ENCODE measurements around the gene PEX16.
"Not testable (repeated sequence)": the region's sequence is repeated elsewhere in the genome, so short reads cannot be mapped to it uniquely, and the experiment has no call there.

Gene PEX16

DNA sequence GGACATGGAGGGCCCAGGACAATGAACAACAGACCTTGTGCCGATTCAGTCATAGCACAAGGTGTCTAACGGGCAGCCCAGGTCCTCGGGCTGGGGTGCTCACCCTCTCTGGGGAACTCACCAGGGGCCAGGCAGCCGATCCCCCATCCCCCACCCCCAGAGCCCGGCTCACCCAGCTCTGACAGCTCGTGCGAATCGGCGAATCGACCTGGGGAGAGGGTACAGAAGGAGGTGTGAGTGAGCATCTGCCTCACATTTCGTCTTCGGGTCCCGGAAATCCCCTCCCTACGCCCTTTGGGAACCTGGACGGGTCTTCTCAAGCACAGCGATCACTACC, 423 bp downstream of the PEX16 start:
- DNase-seq, result no peak

DNA sequence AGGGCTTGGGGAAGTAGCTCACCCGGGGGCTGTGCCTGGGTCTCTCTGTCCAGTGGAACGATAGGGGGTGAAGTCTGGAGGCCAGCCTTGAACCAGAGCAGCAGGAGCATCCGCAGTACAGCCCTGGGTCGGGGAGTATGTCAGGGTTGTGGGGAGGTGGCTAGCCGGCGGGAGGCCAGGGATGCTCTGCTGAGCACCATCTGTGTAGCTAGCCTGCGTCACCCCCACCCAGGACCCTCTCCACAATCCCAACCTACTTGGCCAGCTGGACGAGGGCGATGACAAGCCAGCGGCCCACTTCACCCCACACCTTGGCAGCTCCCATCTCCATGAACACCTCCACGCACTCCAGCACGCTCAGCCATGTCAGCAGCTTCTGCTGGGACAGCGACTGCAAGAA, 2.2 kb downstream of the PEX16 start:
- DNase-seq, result no peak

DNA sequence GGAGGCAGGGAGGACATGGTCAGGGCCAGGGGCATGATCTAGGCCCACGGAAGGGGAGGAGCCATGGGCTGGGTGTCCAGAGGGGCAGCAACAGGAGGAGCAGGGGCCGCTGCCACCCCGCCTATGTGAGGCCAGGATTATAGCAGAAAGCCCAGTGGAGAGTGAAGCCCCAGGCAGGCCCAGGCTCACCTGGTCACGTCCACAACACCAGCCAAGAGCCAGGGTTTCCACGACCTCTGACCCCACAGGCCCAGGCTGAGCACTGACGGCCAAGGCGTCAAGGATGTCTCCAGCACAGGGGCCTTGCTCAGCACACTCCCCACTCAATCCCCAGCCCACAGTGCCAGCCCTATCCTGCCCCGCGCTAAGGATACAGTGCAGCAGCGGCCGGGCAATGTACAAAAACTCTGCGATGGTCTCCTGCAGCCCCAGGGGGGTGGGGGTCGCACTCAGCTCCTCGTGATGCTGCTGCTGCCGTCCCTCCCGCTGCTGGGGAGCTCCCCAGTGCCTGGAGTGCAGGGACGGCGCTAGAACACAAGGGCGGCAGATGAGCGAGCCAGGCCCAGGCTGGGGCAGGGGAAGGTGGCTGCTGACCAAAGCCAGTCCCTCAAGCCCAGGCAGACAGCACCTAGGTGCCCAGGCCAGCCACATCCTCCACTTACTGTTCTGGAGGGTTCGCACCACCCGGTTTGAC, 3.6 kb downstream of the PEX16 start:
- no peak for DNase-seq

DNA sequence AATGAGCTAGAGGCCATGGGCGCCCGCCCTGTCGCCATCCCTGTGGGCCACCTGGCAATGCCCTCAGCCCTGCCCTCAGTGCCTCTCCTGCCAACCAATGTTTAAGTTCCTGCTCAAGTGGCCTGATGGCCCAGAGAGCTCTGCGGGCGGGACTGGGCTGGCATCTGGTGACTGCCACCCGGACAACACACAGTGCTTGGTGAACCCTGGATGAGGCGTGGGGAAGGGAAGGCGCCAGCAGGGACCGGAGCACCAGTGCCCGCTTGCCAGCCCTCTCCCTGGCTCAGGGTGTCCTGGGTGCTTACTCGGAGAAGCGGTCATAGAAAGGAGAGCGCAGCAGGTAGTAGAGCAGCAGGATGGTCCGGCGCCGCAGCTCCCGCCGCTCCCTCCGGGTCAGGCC, 4.2 kb downstream of the PEX16 start:
- DNase-seq, result no peak

DNA sequence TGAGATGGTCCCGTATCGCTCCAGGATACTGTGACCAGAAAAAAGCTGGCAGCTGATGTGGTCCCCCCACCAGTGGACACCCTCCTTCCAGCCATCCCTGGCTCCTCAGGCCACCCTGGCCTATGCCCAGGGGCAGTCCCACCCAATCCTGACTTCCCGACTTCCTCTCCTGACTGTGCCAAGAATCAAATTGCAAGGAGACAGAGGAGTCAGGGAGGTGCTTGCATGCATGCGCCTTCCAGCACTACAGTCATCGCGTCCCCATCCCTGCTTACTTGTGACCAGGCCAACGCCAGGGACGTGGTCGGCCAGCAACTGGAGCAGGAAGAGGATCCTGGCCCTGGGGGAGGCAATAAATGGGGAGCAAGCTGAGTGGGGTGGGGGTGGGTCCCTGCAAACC, 7.1 kb downstream of the PEX16 start:
- no peak for DNase-seq

DNA sequence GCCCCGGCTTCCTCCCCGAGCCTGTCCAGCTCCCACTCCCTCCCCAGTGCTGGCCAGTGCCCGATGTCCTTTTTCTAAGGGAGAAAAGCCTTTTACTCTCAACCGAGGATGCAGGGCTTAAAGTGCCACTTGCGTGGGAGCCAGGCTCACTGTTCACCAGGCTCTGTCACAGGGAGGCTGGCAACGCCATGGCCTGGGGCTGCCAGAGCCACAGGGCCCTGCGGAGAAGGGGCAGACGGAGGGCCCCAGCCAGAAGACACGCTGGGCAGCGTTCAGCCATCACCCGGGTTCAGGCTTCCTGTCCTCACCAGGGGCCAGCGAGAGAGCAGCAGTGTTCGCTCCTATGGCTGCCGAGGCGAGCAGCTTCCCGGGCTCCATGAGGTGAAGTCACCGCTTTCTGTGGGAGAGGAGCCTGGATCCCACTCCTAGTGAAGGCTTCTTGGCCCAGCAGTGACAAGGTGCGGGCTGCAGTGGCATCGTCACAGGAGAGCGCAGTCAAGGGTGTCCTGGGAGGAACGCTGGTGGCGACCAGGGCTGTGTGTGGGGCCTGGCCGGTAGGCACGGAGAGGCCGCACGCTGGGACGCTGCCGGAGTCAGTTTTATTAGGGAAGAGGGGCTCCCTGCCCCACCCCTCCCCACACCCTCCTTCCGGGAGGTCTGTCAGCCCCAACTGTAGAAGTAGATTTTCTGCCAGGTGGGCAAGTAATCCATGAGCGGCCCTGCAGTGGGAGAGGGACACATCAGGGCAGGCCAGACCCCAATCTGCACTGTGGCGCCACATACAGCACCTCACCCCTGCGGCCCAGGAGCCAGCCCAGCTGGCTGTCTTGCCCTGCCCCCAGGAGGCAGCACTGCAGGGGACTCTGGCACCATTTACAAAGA, 7.8 kb downstream of the PEX16 start:
- DNase-seq, result no peak

DNA sequence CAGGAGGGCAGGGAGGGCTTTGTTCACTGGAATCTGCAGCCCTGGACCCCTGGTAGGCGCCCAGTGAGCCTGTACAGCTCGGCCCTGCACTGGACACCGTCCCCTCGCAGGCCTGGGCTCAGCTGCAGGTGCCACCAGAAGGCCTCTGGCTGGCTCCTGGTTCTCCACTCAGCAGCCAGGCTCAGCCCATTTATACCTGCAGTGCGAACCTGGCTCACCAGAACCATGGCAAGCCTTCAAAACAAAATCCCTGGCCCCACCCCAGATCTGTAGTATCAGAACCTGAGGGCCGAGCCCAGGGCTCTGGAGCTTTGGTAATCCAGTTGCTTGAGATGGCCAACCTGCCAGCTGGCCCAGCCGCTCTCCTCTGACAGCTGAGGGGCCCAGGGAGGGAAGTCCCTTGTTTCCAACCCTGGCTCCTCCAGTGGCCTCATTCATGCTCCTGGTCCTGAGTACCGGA, 9.7 kb downstream of the PEX16 start:
- no peak for DNase-seq

DNA sequence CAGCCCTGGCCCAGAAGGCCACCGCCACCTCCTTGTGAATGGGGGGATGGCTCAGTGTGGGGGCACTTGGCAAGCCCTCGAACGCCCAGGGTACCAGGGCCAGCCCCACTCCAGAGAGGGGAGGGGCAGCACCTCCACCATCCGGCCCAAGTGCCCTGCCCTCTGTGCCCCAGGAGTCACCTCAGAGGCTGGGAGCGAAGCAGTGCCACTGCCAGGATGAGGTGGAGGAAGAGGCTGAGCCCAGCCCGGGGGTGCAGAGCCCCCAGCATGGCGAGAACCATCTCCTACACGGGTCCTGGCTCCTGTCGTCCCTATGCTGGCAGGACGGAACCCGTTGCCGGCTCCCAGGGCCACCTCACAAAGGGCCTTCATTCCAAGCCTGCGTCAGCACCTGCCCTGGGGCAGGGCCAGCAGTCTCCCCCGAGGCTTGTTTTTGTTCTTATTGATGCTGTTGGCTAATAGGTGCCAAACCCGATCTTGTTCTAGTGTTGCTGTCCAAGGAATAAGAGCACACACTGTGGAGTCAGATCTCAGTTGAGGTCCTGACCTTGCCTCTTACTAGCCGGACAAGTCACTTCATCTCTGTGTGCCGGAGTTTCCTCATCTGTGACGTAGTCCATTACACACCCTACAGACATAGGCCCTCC, 10.6 kb downstream of the PEX16 start, which contains the start of gene FREY1:
TSS of gene FREY1 (minus strand) at position 307 of the 647 bp plus-strand sequence. CDS start at position 281, 26 bp downstream.
- DNase-seq, result no peak

DNA sequence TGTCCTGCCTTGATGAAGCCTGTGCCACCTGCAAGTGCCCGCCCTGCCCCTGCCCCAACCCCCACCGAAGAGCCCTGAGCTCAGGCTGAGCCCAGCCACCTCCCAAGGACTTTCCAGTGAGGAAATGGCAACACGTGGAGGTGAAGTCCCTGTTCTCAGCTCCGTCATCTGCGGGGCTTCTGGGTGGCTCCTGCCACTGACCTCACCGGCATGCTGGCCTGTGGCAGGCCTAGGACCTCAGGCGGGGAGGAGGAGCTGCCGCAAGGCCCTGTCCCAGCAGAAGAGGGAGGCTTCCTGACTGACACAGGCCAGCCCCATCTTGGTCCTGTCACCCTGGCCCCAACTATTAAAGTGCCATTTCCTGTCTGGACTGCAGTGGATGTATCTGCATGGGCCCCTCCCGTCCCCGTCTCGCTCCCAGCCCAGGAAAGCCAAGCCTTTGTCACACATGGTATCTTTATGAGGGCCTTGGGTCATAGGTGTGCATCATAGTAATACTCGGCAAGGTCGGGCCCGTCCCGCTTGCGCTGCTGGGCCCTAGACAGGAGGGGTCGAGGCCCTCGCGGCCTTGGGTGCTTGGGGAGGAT, 11.5 kb downstream of the PEX16 start:
- no peak for DNase-seq

DNA sequence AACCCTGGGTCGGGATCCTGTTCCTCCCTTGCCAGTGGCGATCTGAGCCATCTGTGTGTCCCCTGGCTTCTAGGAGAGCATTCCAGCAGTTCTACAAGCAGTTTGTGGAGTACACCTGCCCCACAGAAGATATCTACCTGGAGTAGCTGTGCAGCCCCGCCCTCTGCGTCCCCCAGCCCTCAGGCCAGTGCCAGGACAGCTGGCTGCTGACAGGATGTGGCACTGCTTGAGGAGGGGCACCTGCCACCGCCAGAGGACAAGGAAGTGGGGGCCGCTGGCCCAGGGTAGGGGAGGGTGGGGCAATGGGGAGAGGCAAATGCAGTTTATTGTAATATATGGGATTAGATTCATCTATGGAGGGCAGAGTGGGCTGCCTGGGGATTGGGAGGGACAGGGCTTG, 12.1 kb downstream of the PEX16 start:
- not testable (repeated sequence) for DNase-seq

DNA sequence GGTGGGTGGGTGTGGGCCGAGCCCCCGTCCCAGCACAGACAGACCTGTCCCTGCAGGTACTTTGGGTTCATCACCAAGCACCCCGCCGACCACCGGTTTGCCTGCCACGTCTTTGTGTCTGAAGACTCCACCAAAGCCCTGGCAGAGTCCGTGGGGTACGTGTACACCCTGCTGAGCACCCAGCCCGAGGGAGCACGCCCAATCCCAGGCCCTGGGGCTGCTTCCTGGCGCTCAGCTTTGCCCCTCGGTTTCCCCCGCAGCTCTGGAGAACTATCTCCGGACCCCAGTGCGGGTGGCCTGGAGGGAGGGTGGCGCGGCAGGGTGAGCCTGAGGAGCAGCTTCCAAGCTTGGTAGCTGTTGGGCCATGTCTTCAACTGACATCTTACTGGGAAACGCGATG, 12.6 kb downstream of the PEX16 start:
- no peak for DNase-seq

DNA sequence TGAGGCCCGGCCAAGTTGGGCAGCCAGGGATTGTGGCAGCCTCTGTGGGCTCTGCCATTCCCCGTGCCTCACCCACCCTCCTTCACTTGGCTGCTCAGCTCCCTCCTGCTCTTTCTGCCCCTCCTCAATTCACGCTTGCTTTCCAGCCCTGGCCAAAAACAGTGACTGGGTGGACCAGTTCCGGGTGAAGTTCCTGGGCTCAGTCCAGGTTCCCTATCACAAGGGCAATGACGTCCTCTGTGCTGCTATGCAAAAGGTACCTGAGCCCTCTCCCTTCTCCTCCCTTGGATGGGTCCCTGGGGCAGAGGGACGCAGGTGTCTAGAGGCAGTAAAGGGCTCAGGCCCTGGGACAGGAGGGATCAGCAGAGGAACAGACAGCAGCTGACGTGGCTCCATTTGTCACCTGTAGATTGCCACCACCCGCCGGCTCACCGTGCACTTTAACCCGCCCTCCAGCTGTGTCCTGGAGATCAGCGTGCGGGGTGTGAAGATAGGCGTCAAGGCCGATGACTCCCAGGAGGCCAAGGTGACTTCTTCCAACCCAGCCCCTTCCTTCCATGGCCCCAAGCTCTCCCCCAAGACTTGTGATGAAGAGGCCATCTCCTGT, 13.3 kb downstream of the PEX16 start:
- DNase-seq, result no peak

DNA sequence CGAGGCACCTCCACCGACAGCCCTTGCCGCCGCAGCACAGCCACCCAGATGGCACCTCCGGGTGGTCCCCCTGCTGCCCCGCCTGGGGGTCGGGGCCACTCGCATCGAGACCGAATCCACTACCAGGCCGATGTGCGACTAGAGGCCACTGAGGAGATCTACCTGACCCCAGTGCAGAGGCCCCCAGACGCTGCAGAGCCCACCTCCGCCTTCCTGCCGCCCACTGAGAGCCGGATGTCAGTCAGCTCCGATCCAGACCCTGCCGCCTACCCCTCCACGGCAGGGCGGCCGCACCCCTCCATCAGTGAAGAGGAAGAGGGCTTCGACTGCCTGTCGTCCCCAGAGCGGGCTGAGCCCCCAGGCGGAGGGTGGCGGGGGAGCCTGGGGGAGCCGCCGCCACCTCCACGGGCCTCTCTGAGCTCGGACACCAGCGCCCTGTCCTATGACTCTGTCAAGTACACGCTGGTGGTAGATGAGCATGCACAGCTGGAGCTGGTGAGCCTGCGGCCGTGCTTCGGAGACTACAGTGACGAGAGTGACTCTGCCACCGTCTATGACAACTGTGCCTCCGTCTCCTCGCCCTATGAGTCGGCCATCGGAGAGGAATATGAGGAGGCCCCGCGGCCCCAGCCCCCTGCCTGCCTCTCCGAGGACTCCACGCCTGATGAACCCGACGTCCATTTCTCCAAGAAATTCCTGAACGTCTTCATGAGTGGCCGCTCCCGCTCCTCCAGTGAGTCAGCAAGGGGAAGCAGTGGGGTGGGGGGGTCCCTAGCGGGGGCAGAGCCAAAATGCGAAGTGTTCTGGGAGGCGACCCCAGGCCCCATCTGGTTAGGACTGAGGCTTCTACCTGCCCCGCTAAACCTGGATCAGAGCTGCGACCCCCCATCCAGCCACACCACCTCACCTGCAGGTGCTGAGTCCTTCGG, 15.0 kb downstream of the PEX16 start:
- DNase-seq, result no peak

DNA sequence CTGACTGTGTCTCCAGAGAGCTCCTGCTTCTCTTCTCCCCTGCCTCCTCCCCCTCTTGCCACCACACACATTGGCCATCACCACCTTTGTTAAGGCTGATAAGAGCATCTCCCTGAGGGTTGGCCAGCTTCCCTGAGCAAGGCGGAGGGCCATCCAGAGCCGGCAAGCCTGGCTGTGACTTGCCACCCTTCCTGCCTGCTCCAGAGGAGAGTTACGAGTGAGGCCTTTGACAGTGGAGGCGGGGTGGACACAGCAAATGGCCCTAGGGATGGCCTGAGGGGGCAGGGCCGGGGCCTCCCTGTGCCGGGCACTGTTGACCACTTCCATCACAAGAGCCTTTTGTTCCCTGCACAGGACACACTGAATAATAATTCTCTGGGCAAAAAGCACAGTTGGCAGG, 16.1 kb downstream of the PEX16 start:
- no peak for DNase-seq

DNA sequence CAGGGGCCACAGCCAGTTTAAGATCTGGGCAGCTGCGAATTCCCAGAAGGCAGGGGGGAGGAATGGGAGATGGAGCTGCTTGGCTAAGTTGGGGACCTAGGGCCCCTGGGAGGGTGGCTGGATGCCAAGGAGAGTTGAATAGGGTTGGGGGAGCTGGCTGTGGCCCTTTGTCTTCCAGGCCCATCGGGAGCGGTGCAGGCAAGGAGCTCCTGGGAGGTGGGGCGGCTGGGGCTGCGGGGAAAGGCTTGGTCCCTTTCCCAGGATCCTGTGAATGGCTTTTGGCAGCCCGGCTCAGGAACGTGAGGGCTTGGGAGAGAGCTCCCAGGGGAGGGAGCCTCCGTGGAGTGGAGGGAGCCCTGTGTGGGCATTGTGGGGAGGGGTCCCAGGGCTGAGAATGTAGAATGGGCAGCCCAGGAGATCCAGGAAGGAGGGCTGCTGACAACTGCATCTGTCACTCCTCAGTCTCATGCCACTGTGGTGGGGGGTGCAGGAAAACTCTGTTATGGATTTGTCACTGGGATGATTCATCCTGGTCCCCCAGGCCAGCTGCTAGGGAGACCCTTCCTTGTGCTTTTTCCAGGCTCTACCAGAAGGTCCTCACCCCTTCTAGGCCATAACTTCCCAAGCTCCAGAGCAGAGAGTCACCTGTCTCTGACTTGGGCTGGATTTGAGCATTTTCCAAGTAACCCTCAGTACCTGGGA, 16.6 kb downstream of the PEX16 start:
- DNase-seq, result no peak

DNA sequence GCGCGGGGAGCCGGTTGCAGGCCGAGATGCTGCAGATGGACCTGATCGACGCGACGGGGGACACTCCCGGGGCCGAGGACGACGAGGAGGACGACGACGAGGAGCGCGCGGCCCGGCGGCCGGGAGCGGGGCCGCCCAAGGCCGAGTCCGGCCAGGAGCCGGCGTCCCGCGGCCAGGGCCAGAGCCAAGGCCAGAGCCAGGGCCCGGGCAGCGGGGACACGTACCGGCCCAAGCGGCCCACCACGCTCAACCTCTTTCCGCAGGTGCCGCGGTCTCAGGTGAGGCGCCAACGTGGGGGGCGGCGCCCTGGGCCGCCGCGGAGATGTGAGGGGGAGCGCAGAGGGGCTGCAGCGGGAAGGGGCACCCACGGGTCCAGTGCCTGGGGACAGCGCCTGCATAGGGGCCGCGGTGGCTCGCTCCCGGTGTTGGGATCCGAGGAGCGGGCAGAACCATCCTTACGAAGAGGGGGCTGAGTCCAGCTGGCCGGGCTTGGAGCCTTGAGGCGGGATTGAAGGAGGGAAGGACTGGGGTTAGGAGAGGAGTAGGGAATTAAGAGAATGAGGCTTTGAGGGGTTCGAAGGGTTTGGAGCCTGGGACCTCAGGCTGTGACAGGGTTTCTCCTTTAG, 17.4 kb downstream of the PEX16 start:
- not testable (repeated sequence) for DNase-seq

DNA sequence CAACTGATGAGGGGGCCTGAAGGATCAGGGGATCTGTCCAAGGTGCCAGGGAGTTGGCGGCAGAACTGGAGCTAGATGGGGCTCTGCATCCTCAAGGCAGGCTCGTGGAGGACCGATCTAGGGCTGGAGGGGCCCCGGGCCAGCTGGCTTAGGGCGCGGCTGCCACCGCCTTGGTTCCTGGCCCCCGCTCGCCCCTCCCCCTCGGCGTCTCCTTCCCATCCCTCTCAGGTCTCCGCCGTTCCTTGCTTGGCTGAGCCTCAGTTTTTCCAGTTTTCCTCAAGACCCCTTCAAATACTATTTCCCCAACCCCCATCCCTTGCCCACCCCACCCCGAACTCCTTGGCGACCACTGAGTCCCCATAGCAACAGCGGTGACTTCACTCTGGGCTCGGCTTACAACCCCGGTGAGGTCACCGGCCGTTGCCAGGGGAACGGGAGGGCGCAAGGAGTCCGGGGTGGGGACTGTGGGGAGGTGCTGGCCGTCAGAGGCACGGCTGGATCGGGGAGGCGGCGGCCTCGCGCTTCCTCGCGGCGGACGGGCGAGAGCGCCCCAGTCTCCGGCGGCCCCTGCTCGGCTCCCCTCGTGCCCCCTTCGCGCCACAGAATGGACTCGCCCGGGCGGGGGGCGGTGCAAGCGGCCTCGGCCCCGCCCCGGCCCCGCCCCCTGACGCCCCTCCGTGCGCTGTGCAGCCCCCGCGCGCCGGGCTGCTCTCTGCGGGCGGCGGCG, 18.1 kb downstream of the PEX16 start:
- peak; percentile 75 for DNase-seq

DNA sequence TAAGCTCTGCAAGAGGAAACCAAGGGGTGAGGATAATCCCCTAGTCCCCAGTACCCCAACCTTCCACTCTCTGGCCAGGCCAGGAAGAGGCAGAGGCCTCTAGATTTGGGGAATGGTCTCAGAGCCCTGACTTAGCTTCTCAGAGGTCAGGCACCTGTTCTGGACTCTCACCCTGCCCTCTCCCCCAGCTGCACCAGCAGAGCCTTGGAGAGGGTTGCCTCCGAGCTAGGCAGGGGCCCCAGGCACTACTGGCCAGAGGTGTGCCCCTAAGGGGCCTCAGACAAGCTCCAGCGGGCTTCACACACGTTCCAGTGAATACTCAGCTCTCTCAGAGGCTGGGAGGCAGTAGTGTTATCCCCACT, 18.6 kb downstream of the PEX16 start:
- no peak for DNase-seq

DNA sequence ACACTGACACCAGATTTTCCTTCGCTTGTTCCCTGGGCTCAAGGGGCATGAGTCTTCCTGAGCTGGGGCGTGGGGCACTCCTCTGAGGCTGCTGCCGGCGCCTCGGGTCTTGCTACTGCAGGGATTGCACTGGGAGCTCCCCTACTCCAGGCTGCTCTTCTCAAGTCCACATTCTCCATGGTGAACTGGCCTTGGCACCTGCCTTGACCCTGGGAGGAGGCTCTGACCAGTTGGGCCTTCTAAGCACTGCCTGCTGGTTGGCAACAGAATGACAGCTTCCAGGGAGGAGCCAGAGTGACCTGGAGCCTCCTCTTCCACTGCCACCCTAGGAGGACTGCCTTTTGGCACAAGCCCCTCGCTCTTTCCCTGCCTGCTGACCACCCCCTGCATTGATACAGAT, 20.1 kb downstream of the PEX16 start:
- no peak for DNase-seq

DNA sequence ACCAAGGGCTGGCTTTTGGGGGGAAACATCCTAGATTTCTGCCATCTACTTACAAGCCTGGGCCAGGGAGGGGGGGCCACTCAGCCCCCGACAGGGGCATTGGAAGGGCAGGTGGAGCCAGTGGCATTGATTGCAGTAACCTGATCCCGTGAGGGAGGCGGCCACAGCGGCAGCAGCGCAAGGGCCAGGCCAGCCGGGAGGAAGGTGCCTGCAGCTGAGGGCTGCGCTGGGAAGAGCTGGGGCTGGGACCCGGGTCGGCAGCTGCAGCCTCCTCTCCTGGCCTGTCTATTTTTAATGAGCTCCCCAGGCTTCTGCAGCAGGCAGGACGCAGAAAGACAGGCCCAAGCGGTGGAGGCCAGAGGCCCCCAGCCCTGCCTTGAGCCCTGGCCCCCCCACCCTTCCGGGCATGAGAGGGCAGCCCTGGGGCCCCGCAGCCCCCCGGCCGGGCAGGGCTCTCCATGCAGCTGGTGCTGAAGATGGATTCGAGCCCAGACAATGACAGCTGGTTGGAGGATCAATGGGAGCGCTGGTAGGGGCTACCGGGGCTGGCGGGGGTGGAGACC, 21.2 kb downstream of the PEX16 start:
- DNase-seq, result no peak

All from CD4-positive, alpha-beta T cell treated with Interleukin-12 subunit alpha and Interleukin-12 subunit beta, for 1 hour (primary cell).